Measurements from ENCODE around the gene C19orf85. TPM values are rescaled to one million over a fixed set of nuclear protein-coding genes. Genes with fewer than 3 reads are reported as not detected.
"Not testable (repeated sequence)": the region's sequence is repeated elsewhere in the genome, so short reads cannot be mapped to it uniquely, and the experiment has no call there.

The C19orf85 gene
- total RNA-seq, 1 donor from 2014 or later: not detected

DNA sequence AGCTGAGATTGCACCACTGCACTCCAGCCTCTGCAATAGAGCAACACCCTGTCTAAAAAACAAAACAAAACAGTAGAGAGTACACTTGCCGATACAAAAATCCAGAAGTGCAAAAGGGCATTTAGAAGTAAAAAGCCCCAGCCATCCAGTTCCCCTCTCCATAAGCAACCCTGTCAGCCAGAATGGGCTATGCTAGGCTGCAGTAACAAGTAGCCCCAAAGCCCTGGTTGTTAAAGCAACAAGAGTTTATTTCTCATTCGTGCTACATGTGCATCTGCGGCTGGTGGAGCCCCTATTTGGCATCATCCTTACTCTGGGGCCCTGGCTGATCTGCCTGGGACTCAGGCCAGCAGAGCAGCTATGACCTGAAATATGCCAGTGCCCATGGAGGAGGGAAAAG lies 40.0 kb downstream of the C19orf85 start:
- Mint-ChIP-seq H3K27me3 (ENCODE audit: low read depth) (peaks cover 24% of the 10 kb centered on the region), H3K27ac (ENCODE audit: unreplicated experiment) (no peak overlapping the region)
- TF ChIP-seq, protein P1, sequence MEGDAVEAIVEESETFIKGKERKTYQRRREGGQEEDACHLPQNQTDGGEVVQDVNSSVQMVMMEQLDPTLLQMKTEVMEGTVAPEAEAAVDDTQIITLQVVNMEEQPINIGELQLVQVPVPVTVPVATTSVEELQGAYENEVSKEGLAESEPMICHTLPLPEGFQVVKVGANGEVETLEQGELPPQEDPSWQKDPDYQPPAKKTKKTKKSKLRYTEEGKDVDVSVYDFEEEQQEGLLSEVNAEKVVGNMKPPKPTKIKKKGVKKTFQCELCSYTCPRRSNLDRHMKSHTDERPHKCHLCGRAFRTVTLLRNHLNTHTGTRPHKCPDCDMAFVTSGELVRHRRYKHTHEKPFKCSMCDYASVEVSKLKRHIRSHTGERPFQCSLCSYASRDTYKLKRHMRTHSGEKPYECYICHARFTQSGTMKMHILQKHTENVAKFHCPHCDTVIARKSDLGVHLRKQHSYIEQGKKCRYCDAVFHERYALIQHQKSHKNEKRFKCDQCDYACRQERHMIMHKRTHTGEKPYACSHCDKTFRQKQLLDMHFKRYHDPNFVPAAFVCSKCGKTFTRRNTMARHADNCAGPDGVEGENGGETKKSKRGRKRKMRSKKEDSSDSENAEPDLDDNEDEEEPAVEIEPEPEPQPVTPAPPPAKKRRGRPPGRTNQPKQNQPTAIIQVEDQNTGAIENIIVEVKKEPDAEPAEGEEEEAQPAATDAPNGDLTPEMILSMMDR (conservative IDR thresholded peaks at IDR 0.05): no peak

DNA sequence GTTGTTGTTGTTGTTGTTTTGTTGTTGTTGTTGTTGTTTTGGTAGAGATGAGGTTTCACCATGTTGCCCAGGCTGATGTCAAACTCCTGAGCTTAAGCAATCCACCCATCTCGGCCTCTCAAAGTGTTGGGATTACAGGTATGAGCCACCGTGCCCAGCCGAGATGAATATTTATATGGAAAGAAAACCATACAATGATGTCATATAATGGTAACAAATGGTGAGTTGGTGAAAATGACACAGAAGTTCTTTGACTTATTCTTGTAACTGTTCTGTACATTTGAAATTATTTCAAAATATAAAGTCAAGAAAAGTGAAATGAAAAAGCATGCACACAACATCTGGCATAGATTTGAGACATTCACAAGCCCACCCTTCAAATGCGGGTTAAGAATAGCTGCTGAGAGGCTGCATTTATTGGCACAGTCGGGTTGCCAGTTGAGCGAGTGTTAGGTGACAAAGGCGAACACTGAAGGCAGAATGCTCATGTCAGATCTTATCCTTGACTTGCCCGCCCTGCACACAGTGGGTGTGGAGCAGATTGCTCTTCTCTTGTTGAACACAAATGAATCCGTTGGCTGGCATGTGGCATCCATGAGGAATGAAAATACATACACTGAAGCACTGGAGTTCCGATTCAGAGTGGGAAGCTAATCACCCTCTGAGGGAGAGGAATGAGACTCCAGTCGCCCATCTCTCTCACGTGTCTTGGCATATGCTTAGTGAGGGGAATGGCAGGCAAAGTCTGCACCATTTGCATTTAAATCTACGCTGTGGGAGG lies 41.1 kb downstream of the C19orf85 start:
- TF ChIP-seq, protein P1 (conservative IDR thresholded peaks at IDR 0.05): no peak
- H3K4me3 Mint-ChIP-seq: no peak overlapping the region

More for the DNA sequence above, 40.0 kb downstream of the C19orf85 start:
- Mint-ChIP-seq H3K4me3 (no peak overlapping the region), H3K9me3 (no peaks in the 10 kb centered on the region), H3K4me1 (peaks cover 8% of the 10 kb centered on the region), H3K36me3 (ENCODE audit: low read depth) (no peaks in the 10 kb centered on the region)
- no peak for DNase-seq (ENCODE audit: low read depth, low spot score)

DNA sequence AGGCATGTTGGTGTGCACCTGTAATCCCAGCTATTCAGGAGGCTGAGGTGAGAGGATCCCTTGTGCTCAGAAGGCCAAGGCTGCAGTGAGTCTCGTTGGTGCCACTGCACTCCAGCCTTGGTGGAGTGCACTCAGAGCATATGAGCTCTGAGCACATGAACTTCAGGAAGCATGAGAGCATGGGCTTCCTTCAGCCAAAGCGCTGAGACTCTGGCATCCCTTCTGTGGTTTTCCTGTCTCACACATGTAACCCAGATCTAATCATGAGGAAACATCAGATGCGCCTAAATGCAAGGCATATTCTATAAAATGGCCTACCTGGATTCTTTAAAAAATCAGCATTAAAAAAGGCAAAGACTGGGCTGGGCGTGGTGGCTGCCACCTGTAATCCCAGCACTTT lies 43.3 kb downstream of the C19orf85 start:
- H3K4me1 Mint-ChIP-seq; DNase-seq (ENCODE audit: low read depth, low spot score); H3K27ac Mint-ChIP-seq (ENCODE audit: unreplicated experiment); H3K4me3 Mint-ChIP-seq; H3K9me3 Mint-ChIP-seq; H3K36me3 Mint-ChIP-seq (ENCODE audit: low read depth): not testable (repeated sequence)
- peaks cover 28% of the 10 kb centered on the region for H3K27me3 Mint-ChIP-seq (ENCODE audit: low read depth)

More for the DNA sequence above, 41.1 kb downstream of the C19orf85 start:
- peaks cover 26% of the 10 kb centered on the region for H3K27me3 Mint-ChIP-seq (ENCODE audit: low read depth)
- no peak overlapping the region for H3K27ac Mint-ChIP-seq (ENCODE audit: unreplicated experiment)
- DNase-seq (ENCODE audit: low read depth, low spot score): no peak
- H3K36me3 Mint-ChIP-seq (ENCODE audit: low read depth): no peaks in the 10 kb centered on the region
- H3K4me1 Mint-ChIP-seq: peaks cover 8% of the 10 kb centered on the region
- no peaks in the 10 kb centered on the region for H3K9me3 Mint-ChIP-seq

DNA sequence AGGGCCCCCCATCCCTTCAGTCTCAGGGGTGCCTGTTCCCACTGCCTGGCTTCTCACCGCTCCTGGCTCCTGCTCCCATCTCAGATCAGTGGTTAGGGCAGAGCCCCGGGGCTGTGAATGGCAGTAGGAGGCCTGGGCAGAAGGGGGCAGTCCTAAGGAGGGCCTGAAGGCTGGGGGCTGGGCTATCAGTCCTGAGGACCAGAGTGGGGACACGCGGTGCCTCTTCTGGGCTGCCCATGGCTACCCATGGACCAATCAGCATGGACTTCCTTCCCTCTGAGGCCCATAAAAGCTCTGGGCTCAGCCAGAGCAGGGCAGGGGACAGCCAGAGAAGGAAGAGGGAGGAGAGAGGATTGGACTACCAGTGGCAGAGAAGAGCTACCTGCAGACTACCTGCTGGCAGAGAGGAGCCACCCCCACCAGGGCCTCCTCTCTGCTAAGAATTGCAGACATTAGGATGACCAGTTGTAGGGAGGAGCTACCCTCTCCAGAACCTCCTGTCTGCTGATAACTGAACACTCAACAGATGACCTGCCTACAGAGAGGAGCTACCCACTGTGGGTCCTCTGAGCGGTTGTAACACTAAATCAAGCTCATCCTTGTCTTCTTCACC lies 44.8 kb downstream of the C19orf85 start:
- H3K36me3 Mint-ChIP-seq (ENCODE audit: low read depth): no peaks in the 10 kb centered on the region

DNA sequence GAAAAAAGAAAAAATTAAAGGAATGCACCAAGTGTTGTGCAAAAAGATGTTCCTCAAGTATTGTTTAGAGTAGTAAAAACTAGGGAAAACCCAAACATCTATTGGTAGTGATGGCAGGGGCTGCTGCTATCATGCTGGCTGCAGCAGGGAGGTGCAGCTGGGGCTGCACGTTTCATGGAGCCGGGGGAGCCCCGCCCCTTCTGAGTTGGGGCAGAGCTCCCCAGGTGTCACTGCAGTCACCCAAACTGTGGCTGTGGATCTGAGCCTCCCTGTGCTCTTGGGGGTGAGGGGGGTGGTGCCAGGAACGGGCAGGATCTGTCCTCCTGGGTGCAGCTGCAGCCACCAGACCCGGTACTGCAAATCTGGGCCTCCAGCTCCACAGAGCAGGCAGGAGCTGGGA lies 45.4 kb downstream of the C19orf85 start:
- H3K36me3 Mint-ChIP-seq (ENCODE audit: low read depth): no peaks in the 10 kb centered on the region
- H3K4me3 Mint-ChIP-seq: no peak overlapping the region
- TF ChIP-seq, protein P1 (conservative IDR thresholded peaks at IDR 0.05): no peak
- no peaks in the 10 kb centered on the region for H3K4me1 Mint-ChIP-seq
- DNase-seq (ENCODE audit: low read depth, low spot score): no peak
- H3K27me3 Mint-ChIP-seq (ENCODE audit: low read depth): peaks cover 25% of the 10 kb centered on the region
- no peaks in the 10 kb centered on the region for H3K9me3 Mint-ChIP-seq
- H3K27ac Mint-ChIP-seq (ENCODE audit: unreplicated experiment): no peak overlapping the region

More for the DNA sequence above, 44.8 kb downstream of the C19orf85 start:
- Mint-ChIP-seq H3K27me3 (ENCODE audit: low read depth) (peaks cover 28% of the 10 kb centered on the region), H3K9me3 (no peaks in the 10 kb centered on the region), H3K4me3 (no peak overlapping the region), H3K4me1 (no peaks in the 10 kb centered on the region), H3K27ac (ENCODE audit: unreplicated experiment) (no peak overlapping the region)
- DNase-seq (ENCODE audit: low read depth, low spot score): no peak
- TF ChIP-seq, protein P1 (conservative IDR thresholded peaks at IDR 0.05): no peak

DNA sequence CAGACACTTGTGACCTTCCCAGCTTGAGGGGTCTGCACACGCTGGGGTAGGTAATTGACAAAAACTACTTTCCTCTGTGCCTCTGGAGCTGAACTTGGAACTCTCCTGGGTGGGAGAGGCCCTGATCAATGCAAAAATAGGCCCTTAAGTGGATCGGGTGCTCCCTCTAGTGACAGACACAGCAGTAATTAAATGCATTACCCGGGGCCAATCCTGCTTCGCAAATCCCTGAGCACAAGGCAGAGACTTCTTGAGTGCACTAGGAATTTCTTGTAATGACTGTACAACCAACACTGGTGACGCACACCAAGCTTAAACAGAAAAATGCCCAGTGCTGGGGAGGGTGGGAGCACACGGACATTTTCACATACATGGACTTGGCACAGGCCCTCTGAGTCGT lies 46.4 kb downstream of the C19orf85 start:
- peaks cover 18% of the 10 kb centered on the region for H3K27me3 Mint-ChIP-seq (ENCODE audit: low read depth)
- H3K4me3 Mint-ChIP-seq: no peak overlapping the region
- TF ChIP-seq, protein P1 (conservative IDR thresholded peaks at IDR 0.05): peak; percentile 83
- DNase-seq (ENCODE audit: low read depth, low spot score): peak; percentile 70
- no peaks in the 10 kb centered on the region for H3K9me3 Mint-ChIP-seq
- no peak overlapping the region for H3K27ac Mint-ChIP-seq (ENCODE audit: unreplicated experiment)
- H3K36me3 Mint-ChIP-seq (ENCODE audit: low read depth): no peaks in the 10 kb centered on the region
- no peaks in the 10 kb centered on the region for H3K4me1 Mint-ChIP-seq

Data from neural crest cell (in vitro differentiated cells).